ENCODE results near the gene THY1. TPM values are rescaled to one million over a fixed set of nuclear protein-coding genes. Genes with fewer than 3 reads are reported as not detected.
"Not testable (repeated sequence)": the region's sequence is repeated elsewhere in the genome, so short reads cannot be mapped to it uniquely, and the experiment has no call there.

Gene THY1
- total RNA-seq, result 1 to 10 TPM; 1.3 to 4.0 TPM

- peaks cover 40% of the 10 kb centered on the region for H3K4me1 Mint-ChIP-seq (ENCODE audit: low read depth)
- no peak for DNase-seq
- peak; percentile 10 to 11 for ATAC-seq (replicated peaks in 1 of 2)
- peaks cover 44% of the 10 kb centered on the region for H3K27me3 Mint-ChIP-seq (ENCODE audit: low read depth)
- peak within 1 kb of the TSS; percentile 76 to 80 for H3K4me3 Mint-ChIP-seq
- H3K36me3 Mint-ChIP-seq (ENCODE audit: insufficient read depth in 2 of 2), result no peaks in the 10 kb centered on the region
- H3K27ac Mint-ChIP-seq, result no peak within 1 kb of the TSS
- H3K9me3 Mint-ChIP-seq, result no peaks in the 10 kb centered on the region
Measured at GRCh38 chr11:119422809-119423508, at the start of gene THY1. TSS of gene THY1 (minus strand) at chr11:119423172. CDS start at chr11:119420905, 2,267 bp downstream.

DNA sequence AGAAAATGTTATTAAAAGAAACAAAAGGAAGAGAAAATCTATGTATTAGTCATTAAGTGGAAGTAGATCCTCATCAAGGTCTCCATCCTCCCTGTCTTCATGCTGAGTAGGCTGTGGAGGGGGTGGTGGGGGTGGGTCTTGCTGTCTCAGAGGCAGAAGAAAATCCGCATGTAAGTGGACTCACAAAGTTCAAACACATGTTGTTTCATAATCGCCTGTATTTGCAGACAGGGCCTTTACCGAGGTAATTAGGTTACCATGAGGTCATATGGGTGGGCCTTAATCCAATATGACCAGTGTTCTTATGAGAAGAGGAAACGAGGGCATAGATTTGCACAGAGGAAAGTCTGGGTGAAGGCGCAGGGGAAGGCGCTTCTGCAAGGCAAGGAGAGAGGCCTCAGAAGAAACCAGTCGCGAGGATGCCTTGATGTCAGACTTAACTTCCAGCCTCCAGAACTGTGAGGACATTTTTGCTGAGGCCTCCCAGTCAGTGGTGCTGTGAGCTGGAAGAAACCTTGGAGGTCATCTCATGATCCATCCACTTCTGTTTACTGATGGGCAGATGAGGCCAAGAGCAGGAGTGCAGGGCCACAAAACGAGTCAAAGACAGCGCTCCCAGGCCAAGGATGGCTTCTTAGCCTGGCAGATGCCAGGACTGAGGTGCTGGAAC, 49.3 kb upstream of the THY1 start:
- no peak overlapping the region for H3K4me3 Mint-ChIP-seq
- DNase-seq (no peak), ATAC-seq (replicated peaks in 1 of 2) (no peak)
- H3K4me1 Mint-ChIP-seq (ENCODE audit: low read depth), result no peaks in the 10 kb centered on the region
- H3K27me3 Mint-ChIP-seq (ENCODE audit: low read depth), result peaks cover 52% of the 10 kb centered on the region
- peaks cover 1 to 3% of the 10 kb centered on the region in 2 donors for H3K36me3 Mint-ChIP-seq (ENCODE audit: insufficient read depth in 2 of 2)
- H3K9me3 Mint-ChIP-seq, result no peaks in the 10 kb centered on the region
- H3K27ac Mint-ChIP-seq, result no peak overlapping the region

GRCh38 chr11:119471329-119471728, 48.4 kb upstream of the THY1 start:
- Mint-ChIP-seq H3K27me3 (ENCODE audit: low read depth) (peaks cover 57% of the 10 kb centered on the region), H3K27ac (no peak overlapping the region), H3K9me3 (peaks cover 0 to 1% of the 10 kb centered on the region in 2 donors), H3K4me3 (no peak overlapping the region), H3K36me3 (ENCODE audit: insufficient read depth in 2 of 2) (peaks cover 3 to 6% of the 10 kb centered on the region in 2 donors), H3K4me1 (ENCODE audit: low read depth) (no peaks in the 10 kb centered on the region)
- ATAC-seq (replicated peaks in 1 of 2) (no peak), DNase-seq (no peak)

GRCh38 chr11:119470317-119471291, 47.6 kb upstream of the THY1 start:
- peaks cover 54% of the 10 kb centered on the region for H3K27me3 Mint-ChIP-seq (ENCODE audit: low read depth)
- no peaks in the 10 kb centered on the region for H3K4me1 Mint-ChIP-seq (ENCODE audit: low read depth)
- H3K9me3 Mint-ChIP-seq, result peaks cover 2 to 3% of the 10 kb centered on the region in 2 donors
- no peak for DNase-seq
- ATAC-seq (replicated peaks in 1 of 2), result no peak
- no peak overlapping the region for H3K27ac Mint-ChIP-seq
- peaks cover 3 to 7% of the 10 kb centered on the region in 2 donors for H3K36me3 Mint-ChIP-seq (ENCODE audit: insufficient read depth in 2 of 2)
- H3K4me3 Mint-ChIP-seq, result no peak overlapping the region

GRCh38 chr11:119469506-119469905, 46.5 kb upstream of the THY1 start:
- H3K9me3 Mint-ChIP-seq, result peaks cover 3 to 4% of the 10 kb centered on the region in 2 donors
- peaks cover 3 to 7% of the 10 kb centered on the region in 2 donors for H3K36me3 Mint-ChIP-seq (ENCODE audit: insufficient read depth in 2 of 2)
- ATAC-seq (replicated peaks in 1 of 2), result no peak
- H3K4me3 Mint-ChIP-seq, result no peak overlapping the region
- H3K4me1 Mint-ChIP-seq (ENCODE audit: low read depth), result no peaks in the 10 kb centered on the region
- DNase-seq, result no peak
- H3K27me3 Mint-ChIP-seq (ENCODE audit: low read depth), result peaks cover 60% of the 10 kb centered on the region
- H3K27ac Mint-ChIP-seq, result no peak overlapping the region

DNA sequence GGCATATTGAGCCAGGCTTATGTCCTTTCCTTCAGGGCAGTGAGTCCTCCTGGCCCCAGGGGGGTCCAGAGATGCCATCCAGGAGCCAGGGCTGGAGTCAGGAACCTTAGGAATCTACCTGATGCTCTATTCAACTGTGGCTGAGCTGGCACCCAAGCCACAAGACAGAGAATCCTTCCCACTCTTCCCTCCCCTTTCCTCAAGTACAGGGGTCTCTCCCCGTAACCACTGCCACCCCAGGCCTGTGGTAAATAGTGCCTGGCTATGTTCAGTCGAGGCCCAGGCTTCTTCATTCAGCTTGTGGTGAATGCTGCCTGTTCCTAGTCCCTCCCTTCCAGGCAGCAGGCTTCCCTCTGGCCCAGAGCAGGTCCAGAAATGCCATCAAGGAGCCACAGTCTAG, 45.5 kb upstream of the THY1 start:
- no peak for ATAC-seq (replicated peaks in 1 of 2)
- Mint-ChIP-seq H3K27ac (no peak overlapping the region), H3K36me3 (ENCODE audit: insufficient read depth in 2 of 2) (peaks cover 3 to 7% of the 10 kb centered on the region in 2 donors), H3K9me3 (peaks cover 6% of the 10 kb centered on the region in 2 donors), H3K4me1 (ENCODE audit: low read depth) (no peaks in the 10 kb centered on the region), H3K4me3 (no peak overlapping the region), H3K27me3 (ENCODE audit: low read depth) (peaks cover 67% of the 10 kb centered on the region)
- no peak for DNase-seq

GRCh38 chr11:119461229-119461963, 38.4 kb upstream of the THY1 start:
- DNase-seq (no peak), ATAC-seq (replicated peaks in 1 of 2) (no peak)
- no peak overlapping the region for H3K27ac Mint-ChIP-seq
- H3K9me3 Mint-ChIP-seq, result peaks cover 6 to 8% of the 10 kb centered on the region in 2 donors
- no peaks in the 10 kb centered on the region for H3K4me1 Mint-ChIP-seq (ENCODE audit: low read depth)
- peaks cover 0 to 2% of the 10 kb centered on the region in 2 donors for H3K36me3 Mint-ChIP-seq (ENCODE audit: insufficient read depth in 2 of 2)
- no peak overlapping the region for H3K4me3 Mint-ChIP-seq
- H3K27me3 Mint-ChIP-seq (ENCODE audit: low read depth), result peaks cover 53% of the 10 kb centered on the region

DNA sequence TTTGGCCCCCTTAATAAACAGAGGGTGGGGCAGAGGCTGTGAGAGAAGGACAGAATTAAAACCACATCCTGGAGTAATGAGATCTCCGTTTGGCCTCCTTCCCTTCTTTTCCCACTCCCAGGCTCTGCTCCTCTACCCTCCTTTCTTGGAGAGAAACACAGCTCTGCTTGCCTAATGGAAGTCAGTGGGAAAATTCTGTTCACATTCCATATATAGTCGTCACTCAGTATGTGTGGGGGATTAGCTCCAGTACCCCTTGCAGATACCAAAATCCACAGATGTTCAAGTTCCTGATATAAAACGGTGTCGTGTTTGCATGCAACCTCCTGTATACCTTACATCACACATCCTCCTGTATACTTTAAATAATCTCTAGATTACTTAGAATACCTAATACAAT, 37.6 kb upstream of the THY1 start:
- Mint-ChIP-seq H3K36me3 (ENCODE audit: insufficient read depth in 2 of 2) (no peaks in the 10 kb centered on the region), H3K9me3 (peaks cover 4 to 7% of the 10 kb centered on the region in 2 donors), H3K27ac (no peak overlapping the region), H3K27me3 (ENCODE audit: low read depth) (peaks cover 50% of the 10 kb centered on the region), H3K4me1 (ENCODE audit: low read depth) (no peaks in the 10 kb centered on the region), H3K4me3 (no peak overlapping the region)
- DNase-seq, result no peak
- no peak for ATAC-seq (replicated peaks in 1 of 2)

- Mint-ChIP-seq H3K4me3 (no peak overlapping the region), H3K9me3 (peaks cover 4 to 7% of the 10 kb centered on the region in 2 donors), H3K27ac (no peak overlapping the region)
Measured at GRCh38 chr11:119460097-119460496, 37.1 kb upstream of the THY1 start.

GRCh38 chr11:119459293-119459976, 36.5 kb upstream of the THY1 start:
- Mint-ChIP-seq H3K36me3 (ENCODE audit: insufficient read depth in 2 of 2) (no peaks in the 10 kb centered on the region), H3K9me3 (peaks cover 1 to 6% of the 10 kb centered on the region in 2 donors), H3K4me1 (ENCODE audit: low read depth) (no peaks in the 10 kb centered on the region), H3K27me3 (ENCODE audit: low read depth) (peaks cover 43% of the 10 kb centered on the region), H3K27ac (no peak overlapping the region), H3K4me3 (no peak overlapping the region)
- no peak for DNase-seq
- ATAC-seq (replicated peaks in 1 of 2), result no peak

More at GRCh38 chr11:119460097-119460496, 37.1 kb upstream of the THY1 start:
- no peak for DNase-seq
- Mint-ChIP-seq H3K27me3 (ENCODE audit: low read depth) (peaks cover 49% of the 10 kb centered on the region), H3K36me3 (ENCODE audit: insufficient read depth in 2 of 2) (no peaks in the 10 kb centered on the region), H3K4me1 (ENCODE audit: low read depth) (no peaks in the 10 kb centered on the region)
- ATAC-seq (replicated peaks in 1 of 2), result no peak

GRCh38 chr11:119455708-119456107, 32.7 kb upstream of the THY1 start:
- not testable (repeated sequence) for DNase-seq; H3K27ac Mint-ChIP-seq; H3K4me3 Mint-ChIP-seq; H3K36me3 Mint-ChIP-seq (ENCODE audit: insufficient read depth in 2 of 2); H3K9me3 Mint-ChIP-seq; ATAC-seq (replicated peaks in 1 of 2); H3K4me1 Mint-ChIP-seq (ENCODE audit: low read depth)
- H3K27me3 Mint-ChIP-seq (ENCODE audit: low read depth), result peaks cover 43% of the 10 kb centered on the region

DNA sequence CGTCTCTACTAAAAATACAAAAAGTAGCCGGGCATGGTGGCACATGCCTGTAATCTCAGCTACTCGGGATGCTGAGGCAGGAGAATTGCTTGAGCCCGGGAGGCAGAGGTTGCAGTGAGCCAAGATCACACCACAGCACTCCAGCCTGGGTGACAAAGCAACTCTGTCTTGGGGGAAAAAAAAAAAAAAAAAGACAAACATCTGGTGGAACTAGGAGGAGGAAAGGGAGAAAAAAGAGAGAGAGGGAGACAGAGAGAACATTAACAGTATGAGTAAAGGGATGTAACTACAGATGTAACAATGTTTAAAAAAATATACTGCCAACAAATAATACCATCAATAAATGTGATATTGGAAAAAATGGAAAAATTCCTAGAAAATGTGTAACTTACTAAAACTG, 32.3 kb upstream of the THY1 start:
- H3K4me1 Mint-ChIP-seq (ENCODE audit: low read depth); ATAC-seq (replicated peaks in 1 of 2); H3K4me3 Mint-ChIP-seq; DNase-seq; H3K27ac Mint-ChIP-seq; H3K36me3 Mint-ChIP-seq (ENCODE audit: insufficient read depth in 2 of 2); H3K9me3 Mint-ChIP-seq: not testable (repeated sequence)
- H3K27me3 Mint-ChIP-seq (ENCODE audit: low read depth), result peaks cover 41% of the 10 kb centered on the region
